ENCODE results near the gene TADA2B. TPM values are rescaled to one million over a fixed set of nuclear protein-coding genes. Genes with fewer than 3 reads are reported as not detected.

The TADA2B gene
- total and polyA plus RNA-seq, 10 of the 15 experiments (the other 5 are each of a cell fraction or from before 2014, with no cell fraction given): 0.66 to 12.0 (median 5.6) TPM

DNA sequence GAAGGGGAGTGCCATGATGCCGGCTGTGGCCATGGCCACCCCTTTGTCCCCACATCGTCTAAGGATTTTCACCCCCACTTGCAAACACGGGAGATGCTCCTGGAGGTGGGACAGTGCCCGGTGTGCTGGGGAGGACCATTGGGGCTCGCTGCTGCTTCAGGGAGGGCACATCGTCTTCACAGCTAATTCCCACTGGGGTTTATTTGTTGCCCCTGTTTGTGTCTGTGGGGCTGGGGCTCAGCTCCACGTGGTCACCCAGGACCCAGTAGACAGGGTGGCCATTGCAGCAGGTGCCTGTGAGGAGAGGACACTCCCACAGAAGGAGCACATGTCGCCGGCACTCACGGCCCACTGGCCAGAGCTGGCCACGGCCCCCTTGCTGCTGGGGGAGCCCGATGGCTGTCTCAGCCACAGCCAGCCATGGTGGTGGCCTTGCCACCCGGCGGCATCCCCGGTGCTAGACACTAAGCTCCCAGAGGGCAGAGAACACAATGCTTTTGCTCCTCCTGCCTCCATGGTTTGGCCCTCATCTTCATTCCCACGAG, 52.5 kb downstream of the TADA2B start:
- POLR2A ChIA-PET: no interaction called here

More for the DNA sequence above, 52.5 kb downstream of the TADA2B start:
- Histone ChIP-seq H3K27me3 (replicated peaks in 1 of 2; ENCODE audit: control insufficient read depth in 2 of 2, insufficient read depth in 2 of 2, low read length in 1 of 2) (peaks cover 0 to 4% of the 10 kb centered on the region in 2 experiments; a peak in 2 of 4 replicates), H3K79me2 (ENCODE audit: control insufficient read depth, insufficient read depth, low read length) (no peaks in the 10 kb centered on the region), H2AFZ (ENCODE audit: control insufficient read depth, low read depth, low read length) (no peak overlapping the region), H3K27ac (ENCODE audit: control insufficient read depth, insufficient read depth) (no peak overlapping the region), H3K36me3 (ENCODE audit: control insufficient read depth in 2 of 2, insufficient read depth in 2 of 2, low read length in 1 of 2) (no peaks in the 10 kb centered on the region), H3K4me1 (ENCODE audit: control insufficient read depth, insufficient read depth, low read length) (no peaks in the 10 kb centered on the region), H3K9ac (ENCODE audit: control insufficient read depth, insufficient read depth, low read length) (no peak overlapping the region), H4K20me1 (ENCODE audit: control insufficient read depth, insufficient read depth) (no peaks in the 10 kb centered on the region), H3K9me3 (replicated peaks; ENCODE audit: control insufficient read depth, insufficient read depth, low read length) (no peaks in the 10 kb centered on the region), H3K4me2 (ENCODE audit: control insufficient read depth, insufficient read depth) (no peak overlapping the region), H3K4me3 (no peak overlapping the region)
- intact Hi-C loops (cut with micrococcal nuclease; ENCODE audit: unreplicated experiment) (no loop called here), in situ Hi-C loops (cut with MboI) (no loop called here)
- CTCF ChIA-PET: no interaction called here
- 42% methylated on average over 16 of the region's 16 CpGs for WGBS (ENCODE audit: insufficient coverage, insufficient replicate concordance, low lambda C conversion rate, missing lambda C conversion rate)
- TF ChIP-seq RELA (IDR thresholded peaks at IDR 0.05; ENCODE audit: borderline replicate concordance, partially characterized antibody) (no peak), EP300 (IDR thresholded peaks at IDR 0.05; ENCODE audit: borderline replicate concordance in 1 of 2, control insufficient read depth in 1 of 2, low read depth in 2 of 2, low read length in 2 of 2) (no peak), KLF5 (IDR thresholded peaks at IDR 0.05; ENCODE audit: partially characterized antibody) (no peak), NBN (IDR thresholded peaks at IDR 0.05) (no peak), MTA2 (IDR thresholded peaks at IDR 0.05; ENCODE audit: low read depth) (no peak), HDAC2 (IDR thresholded peaks at IDR 0.05) (no peak), FOS (IDR thresholded peaks at IDR 0.05; ENCODE audit: borderline replicate concordance, extremely low read depth, insufficient read length) (no peak), MYC (IDR thresholded peaks at IDR 0.05; ENCODE audit: insufficient read depth, insufficient read length, insufficient replicate concordance, low read length, severe bottlenecking) (no peak), POLR2AphosphoS2 (IDR thresholded peaks at IDR 0.05; ENCODE audit: low read depth, low read length) (no peak), TCF3 (IDR thresholded peaks at IDR 0.05; ENCODE audit: borderline replicate concordance, insufficient read depth, low read depth, low read length) (no peak), NFYB (IDR thresholded peaks at IDR 0.05; ENCODE audit: insufficient read depth, low read depth, low read length) (no peak), ZNF207 (IDR thresholded peaks at IDR 0.05; ENCODE audit: borderline replicate concordance) (no peak)
- TF ChIP-seq, protein P1, sequence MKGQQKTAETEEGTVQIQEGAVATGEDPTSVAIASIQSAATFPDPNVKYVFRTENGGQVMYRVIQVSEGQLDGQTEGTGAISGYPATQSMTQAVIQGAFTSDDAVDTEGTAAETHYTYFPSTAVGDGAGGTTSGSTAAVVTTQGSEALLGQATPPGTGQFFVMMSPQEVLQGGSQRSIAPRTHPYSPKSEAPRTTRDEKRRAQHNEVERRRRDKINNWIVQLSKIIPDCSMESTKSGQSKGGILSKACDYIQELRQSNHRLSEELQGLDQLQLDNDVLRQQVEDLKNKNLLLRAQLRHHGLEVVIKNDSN (IDR thresholded peaks at IDR 0.05; ENCODE audit: borderline replicate concordance, extremely low read length, insufficient read depth, low read depth, low read length): no peak
- TF ChIP-seq, protein P2, sequence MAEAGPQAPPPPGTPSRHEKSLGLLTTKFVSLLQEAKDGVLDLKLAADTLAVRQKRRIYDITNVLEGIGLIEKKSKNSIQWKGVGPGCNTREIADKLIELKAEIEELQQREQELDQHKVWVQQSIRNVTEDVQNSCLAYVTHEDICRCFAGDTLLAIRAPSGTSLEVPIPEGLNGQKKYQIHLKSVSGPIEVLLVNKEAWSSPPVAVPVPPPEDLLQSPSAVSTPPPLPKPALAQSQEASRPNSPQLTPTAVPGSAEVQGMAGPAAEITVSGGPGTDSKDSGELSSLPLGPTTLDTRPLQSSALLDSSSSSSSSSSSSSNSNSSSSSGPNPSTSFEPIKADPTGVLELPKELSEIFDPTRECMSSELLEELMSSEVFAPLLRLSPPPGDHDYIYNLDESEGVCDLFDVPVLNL (IDR thresholded peaks at IDR 0.05; ENCODE audit: low read depth, low read length): no peak
- TF ChIP-seq, protein P3, sequence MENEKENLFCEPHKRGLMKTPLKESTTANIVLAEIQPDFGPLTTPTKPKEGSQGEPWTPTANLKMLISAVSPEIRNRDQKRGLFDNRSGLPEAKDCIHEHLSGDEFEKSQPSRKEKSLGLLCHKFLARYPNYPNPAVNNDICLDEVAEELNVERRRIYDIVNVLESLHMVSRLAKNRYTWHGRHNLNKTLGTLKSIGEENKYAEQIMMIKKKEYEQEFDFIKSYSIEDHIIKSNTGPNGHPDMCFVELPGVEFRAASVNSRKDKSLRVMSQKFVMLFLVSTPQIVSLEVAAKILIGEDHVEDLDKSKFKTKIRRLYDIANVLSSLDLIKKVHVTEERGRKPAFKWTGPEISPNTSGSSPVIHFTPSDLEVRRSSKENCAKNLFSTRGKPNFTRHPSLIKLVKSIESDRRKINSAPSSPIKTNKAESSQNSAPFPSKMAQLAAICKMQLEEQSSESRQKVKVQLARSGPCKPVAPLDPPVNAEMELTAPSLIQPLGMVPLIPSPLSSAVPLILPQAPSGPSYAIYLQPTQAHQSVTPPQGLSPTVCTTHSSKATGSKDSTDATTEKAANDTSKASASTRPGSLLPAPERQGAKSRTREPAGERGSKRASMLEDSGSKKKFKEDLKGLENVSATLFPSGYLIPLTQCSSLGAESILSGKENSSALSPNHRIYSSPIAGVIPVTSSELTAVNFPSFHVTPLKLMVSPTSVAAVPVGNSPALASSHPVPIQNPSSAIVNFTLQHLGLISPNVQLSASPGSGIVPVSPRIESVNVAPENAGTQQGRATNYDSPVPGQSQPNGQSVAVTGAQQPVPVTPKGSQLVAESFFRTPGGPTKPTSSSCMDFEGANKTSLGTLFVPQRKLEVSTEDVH (IDR thresholded peaks at IDR 0.05; ENCODE audit: low read depth, partially characterized antibody): no peak
- TF ChIP-seq, protein P4, sequence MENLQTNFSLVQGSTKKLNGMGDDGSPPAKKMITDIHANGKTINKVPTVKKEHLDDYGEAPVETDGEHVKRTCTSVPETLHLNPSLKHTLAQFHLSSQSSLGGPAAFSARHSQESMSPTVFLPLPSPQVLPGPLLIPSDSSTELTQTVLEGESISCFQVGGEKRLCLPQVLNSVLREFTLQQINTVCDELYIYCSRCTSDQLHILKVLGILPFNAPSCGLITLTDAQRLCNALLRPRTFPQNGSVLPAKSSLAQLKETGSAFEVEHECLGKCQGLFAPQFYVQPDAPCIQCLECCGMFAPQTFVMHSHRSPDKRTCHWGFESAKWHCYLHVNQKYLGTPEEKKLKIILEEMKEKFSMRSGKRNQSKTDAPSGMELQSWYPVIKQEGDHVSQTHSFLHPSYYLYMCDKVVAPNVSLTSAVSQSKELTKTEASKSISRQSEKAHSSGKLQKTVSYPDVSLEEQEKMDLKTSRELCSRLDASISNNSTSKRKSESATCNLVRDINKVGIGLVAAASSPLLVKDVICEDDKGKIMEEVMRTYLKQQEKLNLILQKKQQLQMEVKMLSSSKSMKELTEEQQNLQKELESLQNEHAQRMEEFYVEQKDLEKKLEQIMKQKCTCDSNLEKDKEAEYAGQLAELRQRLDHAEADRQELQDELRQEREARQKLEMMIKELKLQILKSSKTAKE (IDR thresholded peaks at IDR 0.05; ENCODE audit: low read depth, poor library complexity, severe bottlenecking): no peak
- RAD21 ChIA-PET (ENCODE audit: unreplicated experiment): no interaction called here
- DNase-seq (ENCODE audit: low read depth, low spot score): no peak
- no TSS peak for BruUV-seq (replicated peaks)
- SMC1A ChIA-PET (ENCODE audit: uncharacterized antibody, unreplicated experiment): no interaction called here
- no peak for ATAC-seq
- no peak for FAIRE-seq

All from GM12878 (cell line).